ENCODE results near the gene IGFL3.
"Not testable (repeated sequence)": the region's sequence is repeated elsewhere in the genome, so short reads cannot be mapped to it uniquely, and the experiment has no call there.

Gene IGFL3

GRCh38 chr19:46118136-46118535, 6.4 kb downstream of the IGFL3 start:
- no peak for DNase-seq

DNA sequence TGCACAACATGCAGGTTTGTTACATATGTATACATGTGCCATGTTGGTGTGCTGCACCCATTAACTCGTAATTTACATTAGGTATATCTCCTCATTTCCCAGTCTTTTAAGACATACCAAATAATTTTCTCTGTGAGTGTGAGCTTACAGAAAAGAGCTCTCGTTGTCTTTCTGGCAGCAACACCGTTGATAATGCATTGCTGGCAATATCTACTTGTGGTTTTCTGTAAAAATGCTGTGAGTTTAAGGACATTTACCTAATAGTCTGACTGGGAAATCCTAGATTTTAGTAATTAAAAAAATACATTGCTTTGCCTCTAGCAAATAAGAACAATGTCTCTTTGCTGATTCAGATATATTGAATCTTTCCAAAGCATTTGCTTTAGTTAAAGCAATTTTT, 8.4 kb downstream of the IGFL3 start:
- DNase-seq, result no peak

DNA sequence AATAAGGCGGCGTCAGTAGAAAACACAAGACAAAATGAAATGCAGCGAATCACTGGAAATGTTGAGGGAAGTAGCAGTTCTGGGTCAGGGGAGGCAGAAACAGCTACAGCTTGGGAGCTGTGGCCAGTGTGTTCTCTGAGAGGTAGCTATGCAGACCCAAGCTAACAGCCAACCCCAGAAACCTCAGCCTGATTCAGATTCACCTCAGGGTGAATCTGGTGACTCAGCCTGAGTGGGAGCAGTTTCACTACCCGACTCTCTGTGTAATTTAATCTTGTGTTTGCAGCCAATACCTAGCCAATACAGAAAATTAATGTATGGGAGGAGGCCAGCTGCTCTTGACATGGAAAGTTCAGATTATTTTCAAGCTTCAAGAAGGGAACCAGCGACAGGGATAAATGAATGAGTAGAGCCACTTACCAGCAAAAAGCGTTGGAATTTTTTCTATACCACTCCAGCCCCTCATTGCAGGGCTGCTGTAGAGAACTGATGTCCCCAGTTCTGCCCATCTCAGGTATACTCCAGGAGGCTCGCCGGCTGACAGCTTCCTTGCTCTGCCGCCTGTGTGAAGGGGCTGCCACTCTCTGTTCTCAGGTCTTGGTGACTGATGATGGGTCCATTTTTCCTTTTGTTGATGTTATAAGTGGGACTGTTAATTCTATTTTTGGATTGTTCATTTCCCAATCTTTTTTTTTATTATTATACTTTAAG, 8.9 kb downstream of the IGFL3 start:
- DNase-seq, result no peak

GRCh38 chr19:46113726-46114125, 10.8 kb downstream of the IGFL3 start:
- no peak for DNase-seq

- DNase-seq, result no peak
Observed at GRCh38 chr19:46112527-46112926, 12.0 kb downstream of the IGFL3 start.

- DNase-seq, result no peak
Observed at GRCh38 chr19:46111376-46111775, 13.1 kb downstream of the IGFL3 start.

DNA sequence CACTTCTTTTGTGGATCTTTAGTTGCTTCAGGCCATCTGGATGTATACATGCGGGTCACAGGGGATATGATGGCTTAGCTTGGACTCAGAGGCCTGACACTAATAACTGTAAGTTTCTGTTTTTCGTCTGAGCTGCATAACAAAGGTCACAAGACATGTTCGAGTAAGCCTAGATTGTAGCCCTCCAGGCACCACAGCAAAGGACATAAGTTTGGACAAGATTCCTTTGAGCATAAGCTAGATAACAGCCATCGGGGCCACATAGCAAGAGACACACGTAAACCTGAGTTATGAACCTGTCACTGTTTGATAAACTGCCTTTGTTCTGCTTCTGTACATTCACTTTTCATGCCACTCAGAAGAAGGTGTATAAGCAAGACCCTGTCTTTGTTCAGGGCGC, 14.6 kb downstream of the IGFL3 start:
- no peak for DNase-seq

- no peak for DNase-seq
Observed at GRCh38 chr19:46107371-46107770, 17.1 kb downstream of the IGFL3 start.

GRCh38 chr19:46102333-46102732, 22.2 kb downstream of the IGFL3 start:
- not testable (repeated sequence) for DNase-seq

DNA sequence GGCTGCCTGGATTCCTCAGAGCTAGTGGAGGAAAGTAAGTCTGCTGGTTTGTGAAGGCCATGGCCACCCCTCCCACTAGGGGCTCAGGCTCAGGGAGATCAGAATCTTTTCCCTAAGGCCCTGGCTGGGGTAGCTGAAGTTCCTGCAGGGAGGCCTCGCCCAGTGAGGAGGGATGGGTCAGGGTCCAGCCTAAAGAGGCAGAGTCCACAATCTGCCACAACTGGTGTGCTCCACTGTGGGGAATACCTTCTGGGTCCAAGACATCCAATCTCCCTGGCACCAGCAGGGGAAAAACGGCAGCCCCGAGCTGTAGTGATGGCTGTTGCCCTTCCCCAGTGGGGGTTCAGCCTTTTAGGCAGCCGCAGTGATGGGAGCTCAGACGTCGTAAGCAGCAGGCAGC, 23.2 kb downstream of the IGFL3 start:
- DNase-seq, result no peak

- DNase-seq, result no peak
Observed at GRCh38 chr19:46100344-46100743, 24.1 kb downstream of the IGFL3 start.

DNA sequence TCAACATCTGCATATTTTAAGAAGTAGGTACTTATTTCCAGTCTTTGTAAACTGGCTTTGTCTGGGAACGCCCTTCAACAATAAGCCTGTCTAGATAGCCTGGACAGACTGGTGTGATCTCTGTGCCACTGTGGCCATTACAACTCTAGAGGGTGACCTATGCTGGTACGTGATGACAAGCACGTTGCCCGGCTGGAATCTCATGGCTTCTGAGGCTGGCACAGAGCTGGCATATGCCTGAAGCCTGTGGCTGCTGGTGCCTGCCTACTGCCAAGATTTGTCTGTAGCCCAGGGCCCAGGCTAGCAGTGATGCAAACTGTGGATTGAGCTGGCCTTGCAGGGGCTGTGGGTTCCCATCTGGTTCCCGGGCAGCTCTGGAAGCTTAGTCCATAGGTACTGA, 34.0 kb downstream of the IGFL3 start:
- no peak for DNase-seq

- DNase-seq, result no peak
Observed at GRCh38 chr19:46089432-46089831, 35.1 kb downstream of the IGFL3 start.

- DNase-seq, result no peak
Observed at GRCh38 chr19:46088101-46088500, 36.4 kb downstream of the IGFL3 start.

DNA sequence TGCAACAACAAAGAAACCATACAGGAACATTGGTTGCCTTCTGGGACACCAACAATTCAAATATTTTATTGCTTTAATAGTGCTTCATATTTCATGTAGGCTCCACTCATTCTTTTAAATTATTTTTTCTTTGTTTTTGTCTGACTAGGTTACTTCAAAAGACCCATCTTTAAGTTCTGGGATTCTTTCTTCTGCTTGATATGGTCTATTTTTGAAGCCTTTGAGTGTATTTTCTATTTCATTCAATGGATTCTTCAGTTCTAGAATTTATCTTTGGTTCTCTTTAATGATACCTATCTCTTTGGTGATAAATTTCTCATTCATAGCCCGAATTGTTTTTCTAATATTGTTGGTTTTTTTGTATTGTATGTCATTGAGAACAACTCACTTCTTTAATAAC, 38.6 kb downstream of the IGFL3 start:
- DNase-seq, result no peak

DNA sequence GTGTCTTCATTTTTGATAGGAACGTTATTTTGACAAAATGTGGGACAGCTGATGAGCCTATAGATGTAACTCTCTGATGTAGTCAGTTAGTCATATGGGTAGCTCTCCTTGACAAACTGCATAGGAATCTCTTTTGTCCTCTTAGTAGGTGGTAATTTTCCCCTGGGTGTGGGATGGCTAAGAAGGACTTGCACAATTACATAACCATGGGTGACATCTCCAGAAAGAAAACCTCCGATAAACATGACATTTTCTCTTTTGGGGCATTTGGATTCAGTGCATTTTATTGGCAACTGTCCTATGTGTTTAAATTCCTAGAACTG, 41.8 kb downstream of the IGFL3 start:
- no peak for DNase-seq

- no peak for DNase-seq
Observed at GRCh38 chr19:46081928-46082727, 42.4 kb downstream of the IGFL3 start.

GRCh38 chr19:46080561-46080960, 43.9 kb downstream of the IGFL3 start:
- no peak for DNase-seq

GRCh38 chr19:46079576-46079975, 44.9 kb downstream of the IGFL3 start:
- DNase-seq, result no peak

DNA sequence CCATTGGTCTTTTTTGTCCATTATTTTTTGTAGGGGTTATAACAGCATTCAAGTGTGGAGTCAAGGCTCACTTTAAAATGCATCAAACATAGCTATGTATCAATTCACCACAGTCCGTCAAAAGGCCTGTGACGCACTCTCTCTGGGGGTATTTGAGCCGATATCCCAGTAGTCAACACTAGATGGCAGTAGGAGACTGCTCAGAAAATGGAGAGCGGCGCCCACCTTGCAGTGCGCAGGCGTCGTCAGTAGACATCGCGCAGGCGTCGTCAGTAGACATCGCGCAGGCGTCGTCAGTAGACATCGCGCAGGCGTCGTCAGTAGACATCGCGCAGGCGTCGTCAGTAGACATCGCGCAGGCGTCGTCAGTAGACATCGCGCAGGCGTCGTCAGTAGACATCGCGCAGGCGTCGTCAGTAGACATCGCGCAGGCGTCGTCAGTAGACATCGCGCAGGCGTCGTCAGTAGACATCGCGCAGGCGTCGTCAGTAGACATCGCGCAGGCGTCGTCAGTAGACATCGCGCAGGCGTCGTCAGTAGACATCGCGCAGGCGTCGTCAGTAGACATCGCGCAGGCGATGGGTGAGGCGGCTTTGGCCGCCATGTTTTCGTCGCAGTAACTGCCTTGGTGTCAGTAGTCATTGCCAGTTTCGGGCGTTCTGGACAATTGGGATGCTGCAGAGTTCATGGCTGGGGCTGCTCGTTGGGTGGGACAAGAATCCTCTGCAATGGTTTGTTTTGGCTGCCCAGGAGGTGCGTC, 45.7 kb downstream of the IGFL3 start:
- not testable (repeated sequence) for DNase-seq

DNA sequence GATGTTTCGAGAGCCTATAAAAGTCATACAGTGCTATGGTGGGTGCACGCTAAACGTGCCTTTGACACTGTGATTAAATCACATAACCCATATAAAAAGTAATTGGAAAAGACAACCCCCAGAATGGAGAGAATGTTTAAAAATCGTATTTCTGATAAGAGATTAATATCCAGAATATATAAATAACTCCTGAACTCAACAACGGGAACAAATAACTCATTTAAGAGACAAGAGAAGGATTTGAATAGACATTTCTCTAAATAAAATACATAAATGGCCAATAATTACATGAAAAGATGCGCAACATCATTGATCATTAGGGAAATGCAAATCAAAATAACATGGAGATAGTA, 46.7 kb downstream of the IGFL3 start:
- DNase-seq, result no peak

GRCh38 chr19:46076951-46077814, 47.3 kb downstream of the IGFL3 start:
- peak; percentile 45 for DNase-seq

Measured in GDM1 (cell line).